Measurements from ENCODE around the gene CRYM. TPM values are rescaled to one million over a fixed set of nuclear protein-coding genes. Genes with fewer than 3 reads are reported as not detected.

Gene CRYM
- total RNA-seq, 1 donor from 2014 or later, result 9.3 TPM

DNA sequence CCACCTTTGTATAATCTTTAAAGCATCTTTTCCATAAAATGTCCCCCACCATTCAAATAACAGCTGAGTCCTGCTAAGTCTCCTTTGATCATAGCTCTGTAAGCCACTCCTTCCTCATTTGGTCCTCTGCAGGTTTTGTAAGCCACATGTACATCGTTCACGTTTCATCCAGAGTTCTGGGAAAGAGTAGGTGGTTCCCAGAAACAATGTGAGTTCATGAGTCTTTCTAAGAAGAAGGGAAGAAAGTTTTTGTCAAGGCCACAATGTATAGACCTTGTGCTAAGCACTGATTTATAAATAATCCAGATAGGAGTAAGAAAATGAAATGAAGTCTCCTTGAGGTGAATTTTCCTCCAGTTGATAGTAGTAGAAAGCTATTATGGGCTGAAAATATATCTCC, 53.3 kb downstream of the CRYM start:
- DNase-seq, result no peak
- TF ChIP-seq, protein P1, sequence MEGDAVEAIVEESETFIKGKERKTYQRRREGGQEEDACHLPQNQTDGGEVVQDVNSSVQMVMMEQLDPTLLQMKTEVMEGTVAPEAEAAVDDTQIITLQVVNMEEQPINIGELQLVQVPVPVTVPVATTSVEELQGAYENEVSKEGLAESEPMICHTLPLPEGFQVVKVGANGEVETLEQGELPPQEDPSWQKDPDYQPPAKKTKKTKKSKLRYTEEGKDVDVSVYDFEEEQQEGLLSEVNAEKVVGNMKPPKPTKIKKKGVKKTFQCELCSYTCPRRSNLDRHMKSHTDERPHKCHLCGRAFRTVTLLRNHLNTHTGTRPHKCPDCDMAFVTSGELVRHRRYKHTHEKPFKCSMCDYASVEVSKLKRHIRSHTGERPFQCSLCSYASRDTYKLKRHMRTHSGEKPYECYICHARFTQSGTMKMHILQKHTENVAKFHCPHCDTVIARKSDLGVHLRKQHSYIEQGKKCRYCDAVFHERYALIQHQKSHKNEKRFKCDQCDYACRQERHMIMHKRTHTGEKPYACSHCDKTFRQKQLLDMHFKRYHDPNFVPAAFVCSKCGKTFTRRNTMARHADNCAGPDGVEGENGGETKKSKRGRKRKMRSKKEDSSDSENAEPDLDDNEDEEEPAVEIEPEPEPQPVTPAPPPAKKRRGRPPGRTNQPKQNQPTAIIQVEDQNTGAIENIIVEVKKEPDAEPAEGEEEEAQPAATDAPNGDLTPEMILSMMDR (IDR thresholded peaks at IDR 0.05), result no peak
- intact Hi-C loops (cut with DNase I), result no loop called here
- peaks cover 4% of the 10 kb centered on the region for H3K27me3 ChIP-seq (ENCODE audit: low read depth)
- H3K4me1 ChIP-seq, result no peaks in the 10 kb centered on the region
- no peaks in the 10 kb centered on the region for H3K9me3 ChIP-seq
- H3K27ac ChIP-seq, result no peak overlapping the region
- H3K4me3 ChIP-seq, result no peak overlapping the region
- no peaks in the 10 kb centered on the region for H3K36me3 ChIP-seq
- peak in 1 of 2 donors; percentile 36 for ATAC-seq

DNA sequence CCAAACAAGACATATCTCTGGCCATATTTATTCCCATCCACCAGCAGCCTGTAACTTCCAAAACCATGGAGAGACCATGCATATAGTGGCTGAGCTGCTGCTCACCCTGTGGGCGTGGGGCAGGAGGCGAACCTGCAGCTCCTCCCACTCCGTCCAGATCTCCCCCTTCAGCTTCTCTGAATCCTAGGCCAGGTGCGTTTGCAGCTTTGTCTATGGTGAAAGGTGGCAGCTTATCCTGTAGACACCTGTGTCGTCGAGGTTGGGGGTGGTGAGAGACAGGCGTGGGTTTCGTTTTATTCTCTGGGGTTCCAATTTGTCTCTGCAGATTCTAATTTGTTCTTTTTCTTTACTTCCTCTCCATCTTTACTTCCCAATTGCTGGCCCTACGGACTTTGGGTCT, 54.3 kb downstream of the CRYM start:
- H3K4me1 ChIP-seq, result no peaks in the 10 kb centered on the region
- H3K27ac ChIP-seq, result no peak overlapping the region
- ATAC-seq (no peak), DNase-seq (no peak)
- intact Hi-C loops (cut with DNase I), result no loop called here
- H3K36me3 ChIP-seq, result no peaks in the 10 kb centered on the region
- H3K9me3 ChIP-seq, result no peaks in the 10 kb centered on the region
- no peak overlapping the region for H3K4me3 ChIP-seq
- peaks cover 4% of the 10 kb centered on the region for H3K27me3 ChIP-seq (ENCODE audit: low read depth)
- TF ChIP-seq, protein P1 (IDR thresholded peaks at IDR 0.05), result no peak

DNA sequence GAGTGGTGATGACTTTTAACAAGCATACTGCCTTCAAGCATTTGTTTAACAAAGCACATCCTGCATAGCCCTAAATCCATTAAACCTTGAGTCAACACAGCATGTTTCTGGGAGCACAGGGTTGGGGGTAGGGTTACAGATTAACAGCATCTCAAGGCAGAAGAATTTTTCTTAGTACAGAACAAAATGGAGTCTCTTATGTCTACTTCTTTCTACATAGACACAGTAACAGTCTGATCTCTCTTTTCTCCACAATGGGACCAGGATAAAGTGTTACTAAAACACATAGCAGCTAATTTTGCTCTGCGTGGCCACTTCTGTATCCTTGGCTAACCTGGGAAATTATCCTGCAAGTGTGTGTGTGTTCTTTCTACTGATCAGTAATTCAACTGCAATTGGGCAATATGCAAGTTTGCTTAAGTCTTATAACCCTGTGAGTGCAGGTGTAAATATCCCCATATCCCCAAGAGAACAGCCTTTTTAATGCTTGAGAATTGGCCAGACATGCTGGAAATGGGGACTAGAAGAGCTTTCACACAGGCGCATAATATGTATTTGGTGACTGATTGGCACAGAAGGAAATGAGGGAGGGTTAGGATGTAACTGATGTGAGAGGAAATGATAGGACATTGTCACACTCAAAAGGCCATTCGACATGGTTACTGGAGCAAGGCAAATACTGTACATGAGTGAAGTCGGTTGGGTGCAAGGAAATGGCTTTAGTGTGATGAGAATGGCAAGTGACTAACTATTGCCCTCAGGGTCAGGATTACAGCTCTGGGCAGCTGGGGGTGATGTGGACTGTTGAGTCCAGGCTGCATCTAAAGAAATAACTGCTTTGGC, 55.4 kb downstream of the CRYM start:
- H3K4me3 ChIP-seq, result no peak overlapping the region
- H3K4me1 ChIP-seq, result no peaks in the 10 kb centered on the region
- peak overlapping the region; percentile 31 for H3K27ac ChIP-seq
- no peaks in the 10 kb centered on the region for H3K36me3 ChIP-seq
- intact Hi-C loops (cut with DNase I), result no loop called here
- ATAC-seq, result peak; percentile 84 to 92
- TF ChIP-seq, protein P1 (IDR thresholded peaks at IDR 0.05), result no peak
- DNase-seq, result no peak
- H3K9me3 ChIP-seq, result no peaks in the 10 kb centered on the region
- peaks cover 4% of the 10 kb centered on the region for H3K27me3 ChIP-seq (ENCODE audit: low read depth)

DNA sequence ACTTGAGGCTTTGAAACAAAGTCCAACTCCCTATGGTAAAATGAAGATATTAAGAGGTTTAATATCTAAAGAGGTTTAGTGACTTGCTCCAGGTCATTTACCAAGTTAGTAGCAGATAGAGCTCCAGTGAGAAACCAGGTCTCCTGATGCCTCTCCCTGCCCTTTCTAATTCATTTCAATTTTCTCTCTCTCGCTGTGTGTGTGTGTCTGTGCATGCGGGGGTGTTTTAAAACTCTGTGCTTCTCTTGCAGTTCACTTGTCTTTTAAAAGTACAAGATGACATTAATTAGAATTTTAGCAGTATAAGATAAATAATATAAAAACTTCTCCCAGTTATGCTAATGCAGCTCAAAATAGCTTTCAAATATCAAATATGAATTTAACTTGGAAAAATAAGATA, 58.5 kb downstream of the CRYM start:
- Histone ChIP-seq H3K9me3 (no peaks in the 10 kb centered on the region), H3K27ac (no peak overlapping the region), H3K4me3 (no peak overlapping the region), H3K36me3 (no peaks in the 10 kb centered on the region), H3K27me3 (ENCODE audit: low read depth) (peaks cover 4% of the 10 kb centered on the region), H3K4me1 (no peaks in the 10 kb centered on the region)
- DNase-seq, result no peak
- TF ChIP-seq, protein P1 (IDR thresholded peaks at IDR 0.05), result no peak
- intact Hi-C loops (cut with DNase I), result no loop called here
- no peak for ATAC-seq

DNA sequence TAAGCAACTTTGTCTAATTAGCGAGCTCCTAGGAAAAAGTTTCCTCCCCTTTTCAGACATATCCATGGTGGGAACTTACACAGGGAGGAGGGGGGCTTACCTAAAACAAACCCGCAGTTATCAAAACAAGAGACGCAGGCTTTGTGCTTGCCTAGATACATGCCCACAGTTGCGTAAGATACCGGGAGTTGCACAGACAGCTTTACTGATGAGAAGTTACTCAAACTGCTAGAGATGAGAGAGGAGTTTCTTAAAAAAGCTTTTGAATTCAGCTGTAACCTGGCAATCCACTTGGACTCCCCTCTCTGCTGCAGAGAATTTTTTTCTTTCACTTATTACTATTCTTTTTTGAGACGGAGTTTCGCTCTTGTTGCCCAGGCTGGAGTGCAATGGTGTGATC, 59.9 kb downstream of the CRYM start:
- H3K27ac ChIP-seq, result no peak overlapping the region
- peak in 1 of 2 donors; percentile 21 for ATAC-seq
- no peaks in the 10 kb centered on the region for H3K36me3 ChIP-seq
- no peaks in the 10 kb centered on the region for H3K4me1 ChIP-seq
- H3K4me3 ChIP-seq, result no peak overlapping the region
- TF ChIP-seq, protein P1 (IDR thresholded peaks at IDR 0.05), result no peak
- intact Hi-C loops (cut with DNase I), result no loop called here
- DNase-seq, result no peak
- H3K27me3 ChIP-seq (ENCODE audit: low read depth), result no peaks in the 10 kb centered on the region
- H3K9me3 ChIP-seq, result no peaks in the 10 kb centered on the region

Measured in lower lobe of right lung (tissue), 2 donors.